Keratinocyte (primary cell): ENCODE data around the gene IFRD2. TPM values are rescaled to one million over a fixed set of nuclear protein-coding genes. Genes with fewer than 3 reads are reported as not detected.

Experiments used
- DNase-seq: peaks from one replicate; pipeline ENCODE4 v3.0.0-alpha.2; 2011; ENCODE audit warnings: low read depth, missing footprints, low spot score
- FAIRE-seq: peaks from 2 replicates; lab custom pipeline; 2011; peaks lifted over from hg19 to GRCh38; lab: Jason Lieb, UNC
- H2AFZ ChIP-seq: 2 replicates; pipeline ENCODE4 v1.6.0; 2012; ENCODE audit warnings: low read length, control low read depth, inconsistent platforms; ENCODE audit not compliant: control insufficient read depth
- H3K27ac ChIP-seq: 2 replicates; pipeline ENCODE4 v1.5.1; 2011; ENCODE audit warnings: low read length; ENCODE audit not compliant: control insufficient read depth, insufficient read depth
- H3K27me3 ChIP-seq: 3 replicates; pipeline ENCODE4 v1.6.0; 2011; ENCODE audit warnings: low read length; ENCODE audit not compliant: control insufficient read depth, insufficient read depth; ENCODE audit errors: extremely low read depth
- H3K36me3 ChIP-seq, 2 experiments: 2 replicates in 1 of 2; 3 replicates in 1 of 2; pipeline ENCODE4 v1.5.1; 2011; ENCODE audit warnings: low read length in 2 of 2, mild to moderate bottlenecking in 1 of 2; ENCODE audit not compliant: control insufficient read depth in 2 of 2, insufficient read depth in 2 of 2; ENCODE audit errors: extremely low read depth in 1 of 2
- H3K4me1 ChIP-seq: 3 replicates; pipeline ENCODE4 v1.5.1; 2011; ENCODE audit warnings: low read length; ENCODE audit not compliant: control insufficient read depth, insufficient read depth; ENCODE audit errors: extremely low read depth
- H3K4me2 ChIP-seq: 3 replicates; pipeline ENCODE4 v1.6.0; 2011; ENCODE audit warnings: low read depth, low read length; ENCODE audit not compliant: control insufficient read depth, insufficient read depth; ENCODE audit errors: extremely low read depth
- H3K4me3 ChIP-seq, 3 experiments: fragments of 200-600 bp in 1 of 3; sonication (generic) in 1 of 3; 2 replicates in 2 of 3; 3 replicates in 1 of 3; pipeline ENCODE4 v1.5.1; 2011 to 2016; ENCODE audit warnings: low read length in 3 of 3, mild to moderate bottlenecking in 3 of 3, control low read depth in 2 of 3, inconsistent platforms in 1 of 3, low read depth in 1 of 3, mixed read lengths in 1 of 3, mixed run types in 1 of 3, moderate library complexity in 1 of 3; ENCODE audit not compliant: control insufficient read depth in 2 of 3, insufficient read depth in 2 of 3; ENCODE audit errors: extremely low read depth in 1 of 3
- H3K79me2 ChIP-seq: 2 replicates; pipeline ENCODE4 v1.6.0; 2012; ENCODE audit warnings: low read length; ENCODE audit not compliant: control insufficient read depth, insufficient read depth
- H3K9ac ChIP-seq: 3 replicates; pipeline ENCODE4 v1.6.0; 2011; ENCODE audit warnings: low read length; ENCODE audit not compliant: control insufficient read depth, insufficient read depth; ENCODE audit errors: extremely low read depth
- H3K9me1 ChIP-seq: 3 replicates; pipeline ENCODE4 v1.6.0; 2011; ENCODE audit warnings: low read length; ENCODE audit not compliant: control insufficient read depth, insufficient read depth; ENCODE audit errors: extremely low read depth
- H3K9me3 ChIP-seq: 2 replicates; pipeline ENCODE4 v1.5.1; 2012; ENCODE audit warnings: low read depth, low read length; ENCODE audit not compliant: control insufficient read depth
- H4K20me1 ChIP-seq: 3 replicates; pipeline ENCODE4 v1.6.0; 2011; ENCODE audit warnings: low read length; ENCODE audit not compliant: control insufficient read depth, insufficient read depth; ENCODE audit errors: extremely low read depth
- EZH2 ChIP-seq: IDR thresholded peaks from one replicate; pipeline ENCODE4 v1.6.1; 2012; ENCODE audit warnings: inconsistent platforms, mild to moderate bottlenecking, low read length, moderate library complexity
- dilution Hi-C: fragments of 300-500 bp; cut with MboI; formaldehyde crosslinking; loops from one replicate; pipeline ENCODE4 v1.7.0; 2020; ENCODE audit warnings: low sequenced_read_pairs; ENCODE audit not compliant: extremely low pct_ligation_motif_present
- polyA plus RNA-seq, 5 experiments: library from polyadenylated mRNA; depleted of rRNA in 3 of 5; stranded (reverse) in 3 of 5; stranded (forward) in 1 of 5; unstranded in 1 of 5; fragments of >200 nt; gene quantifications; 1 replicate in 1 of 5; 2 replicates in 3 of 5; 3 replicates in 1 of 5; pipeline versions ENCODE4 v1.2.1 to v1.2.3, GENCODE V29; 2011 to 2012; ENCODE audit warnings: missing spikeins in 2 of 5, low read depth in 1 of 5, low replicate concordance in 1 of 5
- TF ChIP-seq, protein P1 (sequence below), 3 experiments: IDR thresholded peaks in 1 of 3; conservative IDR thresholded peaks in 1 of 3; optimal IDR thresholded peaks in 1 of 3; 2 replicates in 2 of 3; 3 replicates in 1 of 3; pipeline versions ENCODE3 to v1.5.1; 2011; ENCODE audit warnings: low read length in 3 of 3, mild to moderate bottlenecking in 3 of 3, moderate library complexity in 2 of 3, control low read depth in 1 of 3, inconsistent platforms in 1 of 3; ENCODE audit not compliant: insufficient read depth in 2 of 3; ENCODE audit errors: extremely low read depth in 1 of 3

Gene IFRD2
- polyA plus RNA-seq, 1 donor (not counting 4 experiments of a cell fraction or from before 2014, with no cell fraction given): 50.3 TPM

DNA sequence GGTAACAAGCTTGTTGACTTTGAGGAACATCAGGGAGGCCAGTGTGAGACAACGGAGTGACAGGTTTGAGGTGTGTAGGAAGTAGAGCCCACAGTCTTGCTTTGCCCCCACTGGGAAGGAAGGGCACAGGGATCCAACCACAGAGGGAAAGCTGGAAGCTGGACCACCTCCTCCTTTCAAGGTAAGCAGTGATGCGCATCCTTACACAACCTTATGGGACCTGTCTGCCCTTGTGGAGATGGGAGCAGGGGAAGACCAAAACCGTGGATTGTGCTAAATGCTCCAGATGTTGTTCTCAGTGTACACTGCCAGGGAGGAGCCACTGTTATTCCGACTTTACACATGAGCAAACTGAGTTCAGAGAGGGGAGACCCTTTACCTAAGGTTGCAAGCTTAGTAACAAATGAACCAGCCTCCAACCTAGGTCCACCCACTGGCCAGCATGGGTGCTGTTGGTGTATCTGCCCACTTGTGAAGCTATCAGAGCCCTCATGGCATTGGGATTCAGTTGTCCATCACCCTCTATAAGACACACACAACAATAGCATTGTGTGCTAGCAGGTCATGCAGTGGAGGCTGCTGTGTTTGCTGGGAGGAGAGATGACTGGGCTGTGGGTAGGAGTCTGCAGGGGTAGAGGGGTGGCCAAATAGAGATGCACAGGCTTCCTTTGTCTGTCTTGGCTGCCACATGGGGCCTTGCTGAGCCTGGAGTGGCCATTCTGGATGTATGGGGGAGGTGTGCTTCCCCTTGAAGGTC, 13.9 kb downstream of the IFRD2 start:
- Histone ChIP-seq H3K9ac (no peak overlapping the region), H3K4me1 (peaks cover under 1% of the 10 kb centered on the region), H3K4me3 (no peak overlapping the region), H3K27ac (no peak overlapping the region), H4K20me1 (no peaks in the 10 kb centered on the region), H3K4me2 (no peak overlapping the region), H3K36me3 (no peaks in the 10 kb centered on the region), H3K27me3 (peaks cover 36% of the 10 kb centered on the region), H2AFZ (no peak overlapping the region), H3K9me3 (no peaks in the 10 kb centered on the region), H3K79me2 (no peaks in the 10 kb centered on the region), H3K9me1 (no peaks in the 10 kb centered on the region)
- dilution Hi-C loops: no loop called here
- no peak for TF ChIP-seq EZH2
- TF ChIP-seq, protein P1, sequence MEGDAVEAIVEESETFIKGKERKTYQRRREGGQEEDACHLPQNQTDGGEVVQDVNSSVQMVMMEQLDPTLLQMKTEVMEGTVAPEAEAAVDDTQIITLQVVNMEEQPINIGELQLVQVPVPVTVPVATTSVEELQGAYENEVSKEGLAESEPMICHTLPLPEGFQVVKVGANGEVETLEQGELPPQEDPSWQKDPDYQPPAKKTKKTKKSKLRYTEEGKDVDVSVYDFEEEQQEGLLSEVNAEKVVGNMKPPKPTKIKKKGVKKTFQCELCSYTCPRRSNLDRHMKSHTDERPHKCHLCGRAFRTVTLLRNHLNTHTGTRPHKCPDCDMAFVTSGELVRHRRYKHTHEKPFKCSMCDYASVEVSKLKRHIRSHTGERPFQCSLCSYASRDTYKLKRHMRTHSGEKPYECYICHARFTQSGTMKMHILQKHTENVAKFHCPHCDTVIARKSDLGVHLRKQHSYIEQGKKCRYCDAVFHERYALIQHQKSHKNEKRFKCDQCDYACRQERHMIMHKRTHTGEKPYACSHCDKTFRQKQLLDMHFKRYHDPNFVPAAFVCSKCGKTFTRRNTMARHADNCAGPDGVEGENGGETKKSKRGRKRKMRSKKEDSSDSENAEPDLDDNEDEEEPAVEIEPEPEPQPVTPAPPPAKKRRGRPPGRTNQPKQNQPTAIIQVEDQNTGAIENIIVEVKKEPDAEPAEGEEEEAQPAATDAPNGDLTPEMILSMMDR (optimal IDR thresholded peaks at IDR 0.05 in 1 of 3, IDR thresholded peaks at IDR 0.05 in 1 of 3, conservative IDR thresholded peaks at IDR 0.05 in 1 of 3; ENCODE audit: extremely low read depth in 1 of 3, insufficient read depth in 2 of 3, low read length in 3 of 3): no peak
- DNase-seq (no peak), FAIRE-seq (no peak)

DNA sequence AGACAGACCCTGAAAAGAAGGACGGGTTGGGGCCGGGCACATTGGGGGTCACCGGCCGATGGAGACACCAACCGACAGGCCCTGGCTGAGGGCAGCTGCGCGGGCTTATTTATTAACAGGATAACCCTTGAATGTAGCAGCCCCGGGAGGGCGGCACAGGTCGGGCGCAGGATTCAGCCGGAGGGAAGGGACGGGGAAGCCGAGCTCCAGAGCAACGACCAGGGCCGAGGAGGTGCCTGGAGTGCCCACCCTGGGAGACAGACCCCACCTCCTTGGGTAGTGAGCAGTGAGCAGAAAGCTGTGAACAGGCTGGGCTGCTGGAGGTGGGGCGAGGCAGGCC, 15.5 kb downstream of the IFRD2 start:
- dilution Hi-C loops: no loop called here
- H3K27ac ChIP-seq: no peak overlapping the region
- FAIRE-seq: no peak

More for the DNA sequence above, 15.5 kb downstream of the IFRD2 start:
- Histone ChIP-seq H3K9me3 (no peaks in the 10 kb centered on the region), H3K36me3 (no peaks in the 10 kb centered on the region), H3K79me2 (no peaks in the 10 kb centered on the region), H3K9ac (no peak overlapping the region), H3K9me1 (no peaks in the 10 kb centered on the region), H3K27me3 (peaks cover 40% of the 10 kb centered on the region), H4K20me1 (no peaks in the 10 kb centered on the region), H3K4me2 (no peak overlapping the region), H3K4me3 (no peak overlapping the region), H3K4me1 (peaks cover 3% of the 10 kb centered on the region), H2AFZ (no peak overlapping the region)
- no peak for DNase-seq
- TF ChIP-seq, protein P1 (optimal IDR thresholded peaks at IDR 0.05 in 1 of 3, IDR thresholded peaks at IDR 0.05 in 1 of 3, conservative IDR thresholded peaks at IDR 0.05 in 1 of 3; ENCODE audit: extremely low read depth in 1 of 3, insufficient read depth in 2 of 3, low read length in 3 of 3): no peak
- TF ChIP-seq EZH2: no peak
